Measurements from ENCODE around the gene CCDC40.

Gene CCDC40, protein sequence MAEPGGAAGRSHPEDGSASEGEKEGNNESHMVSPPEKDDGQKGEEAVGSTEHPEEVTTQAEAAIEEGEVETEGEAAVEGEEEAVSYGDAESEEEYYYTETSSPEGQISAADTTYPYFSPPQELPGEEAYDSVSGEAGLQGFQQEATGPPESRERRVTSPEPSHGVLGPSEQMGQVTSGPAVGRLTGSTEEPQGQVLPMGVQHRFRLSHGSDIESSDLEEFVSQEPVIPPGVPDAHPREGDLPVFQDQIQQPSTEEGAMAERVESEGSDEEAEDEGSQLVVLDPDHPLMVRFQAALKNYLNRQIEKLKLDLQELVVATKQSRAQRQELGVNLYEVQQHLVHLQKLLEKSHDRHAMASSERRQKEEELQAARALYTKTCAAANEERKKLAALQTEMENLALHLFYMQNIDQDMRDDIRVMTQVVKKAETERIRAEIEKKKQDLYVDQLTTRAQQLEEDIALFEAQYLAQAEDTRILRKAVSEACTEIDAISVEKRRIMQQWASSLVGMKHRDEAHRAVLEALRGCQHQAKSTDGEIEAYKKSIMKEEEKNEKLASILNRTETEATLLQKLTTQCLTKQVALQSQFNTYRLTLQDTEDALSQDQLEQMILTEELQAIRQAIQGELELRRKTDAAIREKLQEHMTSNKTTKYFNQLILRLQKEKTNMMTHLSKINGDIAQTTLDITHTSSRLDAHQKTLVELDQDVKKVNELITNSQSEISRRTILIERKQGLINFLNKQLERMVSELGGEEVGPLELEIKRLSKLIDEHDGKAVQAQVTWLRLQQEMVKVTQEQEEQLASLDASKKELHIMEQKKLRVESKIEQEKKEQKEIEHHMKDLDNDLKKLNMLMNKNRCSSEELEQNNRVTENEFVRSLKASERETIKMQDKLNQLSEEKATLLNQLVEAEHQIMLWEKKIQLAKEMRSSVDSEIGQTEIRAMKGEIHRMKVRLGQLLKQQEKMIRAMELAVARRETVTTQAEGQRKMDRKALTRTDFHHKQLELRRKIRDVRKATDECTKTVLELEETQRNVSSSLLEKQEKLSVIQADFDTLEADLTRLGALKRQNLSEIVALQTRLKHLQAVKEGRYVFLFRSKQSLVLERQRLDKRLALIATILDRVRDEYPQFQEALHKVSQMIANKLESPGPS
- total RNA-seq: 0.17 to 3.1 (median 0.79) reads per million in 9 experiments

GRCh38 chr17:80035937-80036714, at the start of gene CCDC40:
Gene CCDC40, plus strand, starts transcription at chr17:80036642. Its CDS starts 21 bp downstream, at chr17:80036663.
- ATAC-seq (replicated peaks) (peak; percentile 83), DNase-seq (peak; percentile 78 to 83 (median 79))
- peaks cover 25% of the 10 kb centered on the region for H3K36me3 Mint-ChIP-seq (ENCODE audit: insufficient read depth)
- H3K4me3 Mint-ChIP-seq: peak within 1 kb of the TSS; percentile 89 to 92
- peak within 1 kb of the TSS; percentile 94 to 95 for H3K27ac Mint-ChIP-seq
- peaks cover 5 to 8% of the 10 kb centered on the region in 2 donors for H3K27me3 Mint-ChIP-seq
- no peaks in the 10 kb centered on the region for H3K9me3 Mint-ChIP-seq
- peaks cover 9 to 13% of the 10 kb centered on the region in 2 donors for H3K4me1 Mint-ChIP-seq (ENCODE audit: low read depth in 2 of 2)

DNA sequence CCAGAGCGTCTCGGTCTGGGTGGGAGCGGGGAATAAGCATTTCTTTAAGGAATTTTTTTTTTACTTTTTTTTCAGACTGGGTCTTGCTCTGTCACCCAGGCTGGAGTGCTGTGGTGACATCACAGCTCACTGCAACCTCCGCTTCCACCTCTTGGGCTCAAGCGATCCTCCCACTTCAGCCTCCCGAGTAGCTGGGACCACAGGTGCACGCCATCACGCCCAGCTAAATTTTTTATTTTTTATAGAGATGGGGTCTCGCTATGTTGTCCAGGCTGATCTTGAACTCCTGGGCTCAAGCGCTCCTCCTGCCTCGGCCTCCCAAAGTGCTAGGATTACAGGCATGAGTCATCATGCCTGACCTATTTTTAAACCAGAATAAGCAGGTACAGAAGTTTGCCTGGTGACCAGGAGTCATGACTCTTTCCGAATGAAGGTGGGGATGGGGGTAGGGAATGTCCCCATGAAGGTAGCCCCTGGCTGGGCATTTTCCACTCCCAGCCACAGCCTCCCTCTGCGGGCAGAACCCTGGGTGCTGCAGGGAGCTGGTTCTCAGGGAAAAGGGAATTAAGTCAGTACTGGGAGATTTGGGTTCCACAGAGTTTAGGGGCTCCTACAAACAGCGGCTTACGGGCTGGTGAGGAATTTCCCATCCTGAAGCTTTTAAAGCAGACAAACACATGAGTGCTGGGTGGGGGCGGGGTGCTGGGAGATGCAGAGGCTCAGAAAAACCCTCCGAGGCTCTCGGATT, 49.1 kb upstream of the CCDC40 start:
- no peak for DNase-seq
- Mint-ChIP-seq H3K27ac (no peak overlapping the region), H3K36me3 (ENCODE audit: insufficient read depth) (peaks cover 3% of the 10 kb centered on the region), H3K4me1 (ENCODE audit: low read depth in 2 of 2) (peaks cover 3 to 8% of the 10 kb centered on the region in 2 donors), H3K27me3 (peaks cover 0 to under 1% of the 10 kb centered on the region in 2 donors), H3K4me3 (no peak overlapping the region), H3K9me3 (no peaks in the 10 kb centered on the region)
- no peak for ATAC-seq (replicated peaks)

DNA sequence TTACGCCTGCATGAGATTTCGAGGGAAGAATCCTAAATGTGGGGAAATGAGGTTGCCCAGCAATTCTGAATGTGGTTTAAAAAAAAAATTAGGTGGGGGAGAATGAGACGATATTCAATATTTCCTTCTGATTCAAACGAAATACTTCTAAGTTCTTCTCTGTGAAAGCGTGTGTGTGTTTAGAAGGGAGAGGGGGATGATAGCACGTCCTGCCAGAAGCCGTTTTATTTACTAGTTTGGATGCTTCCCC, 48.6 kb upstream of the CCDC40 start:
- Mint-ChIP-seq H3K9me3 (no peaks in the 10 kb centered on the region), H3K36me3 (ENCODE audit: insufficient read depth) (peaks cover 3% of the 10 kb centered on the region), H3K4me1 (ENCODE audit: low read depth in 2 of 2) (peaks cover 8 to 13% of the 10 kb centered on the region in 2 donors), H3K27ac (no peak overlapping the region), H3K27me3 (peaks cover 0 to 5% of the 10 kb centered on the region in 2 donors), H3K4me3 (no peak overlapping the region)
- no peak for DNase-seq
- no peak for ATAC-seq (replicated peaks)

DNA sequence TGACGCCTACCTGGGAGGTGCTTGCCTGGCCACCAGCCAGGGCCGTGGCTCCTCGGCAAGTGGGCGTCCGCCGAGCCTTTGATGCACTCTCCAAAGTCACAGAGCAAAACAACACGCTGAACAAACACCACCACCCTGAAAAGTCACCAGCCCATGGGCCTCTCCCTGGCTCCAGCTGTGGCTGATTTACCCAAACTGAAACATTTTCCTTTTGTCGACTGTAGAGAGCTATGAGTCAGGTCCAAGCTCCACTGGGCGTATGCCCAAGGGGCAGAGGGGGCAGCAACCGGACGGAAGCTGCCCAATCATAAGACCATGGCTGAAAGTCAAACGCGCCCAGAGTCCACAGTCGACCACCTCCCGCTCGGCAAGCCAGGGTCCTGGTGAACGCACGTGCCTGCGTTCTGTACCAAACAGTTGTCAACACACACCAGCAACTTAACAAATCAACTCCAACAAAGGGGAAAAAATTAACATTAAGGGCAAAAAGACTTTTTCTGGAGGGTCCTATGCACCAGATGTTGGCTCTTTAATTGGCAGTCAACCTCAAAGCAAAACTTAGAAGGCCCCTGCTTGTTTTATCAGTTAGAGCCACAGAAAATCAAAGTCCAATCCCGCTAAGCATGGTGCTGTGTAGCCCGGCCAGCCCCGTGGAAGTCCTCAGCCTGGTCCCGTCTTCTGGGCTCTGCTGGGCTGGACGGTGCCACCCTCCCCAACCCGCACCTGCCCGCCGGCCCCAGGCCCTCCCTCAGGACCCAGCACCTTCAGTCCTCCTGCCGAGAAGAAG, 48.1 kb upstream of the CCDC40 start:
- Mint-ChIP-seq H3K36me3 (ENCODE audit: insufficient read depth) (peaks cover 3% of the 10 kb centered on the region), H3K4me1 (ENCODE audit: low read depth in 2 of 2) (peaks cover 8 to 15% of the 10 kb centered on the region in 2 donors), H3K27me3 (peaks cover 0 to 6% of the 10 kb centered on the region in 2 donors), H3K4me3 (no peak overlapping the region), H3K27ac (no peak overlapping the region), H3K9me3 (no peaks in the 10 kb centered on the region)
- DNase-seq (no peak), ATAC-seq (replicated peaks) (no peak)

- Mint-ChIP-seq H3K4me3 (no peak overlapping the region), H3K27ac (no peak overlapping the region), H3K4me1 (ENCODE audit: low read depth in 2 of 2) (peaks cover 8 to 15% of the 10 kb centered on the region in 2 donors), H3K36me3 (ENCODE audit: insufficient read depth) (peaks cover 3% of the 10 kb centered on the region), H3K9me3 (no peaks in the 10 kb centered on the region), H3K27me3 (peaks cover 0 to 6% of the 10 kb centered on the region in 2 donors)
- DNase-seq: no peak
- no peak for ATAC-seq (replicated peaks)
Measured at GRCh38 chr17:79989106-79989835, 47.2 kb upstream of the CCDC40 start.

GRCh38 chr17:79990051-79990592, 46.3 kb upstream of the CCDC40 start:
- Mint-ChIP-seq H3K9me3 (no peaks in the 10 kb centered on the region), H3K27ac (no peak overlapping the region), H3K4me3 (peak overlapping the region in 1 of 2 donors; percentile 79), H3K27me3 (peaks cover 0 to 6% of the 10 kb centered on the region in 2 donors), H3K4me1 (ENCODE audit: low read depth in 2 of 2) (peaks cover 8 to 15% of the 10 kb centered on the region in 2 donors), H3K36me3 (ENCODE audit: insufficient read depth) (peaks cover 3% of the 10 kb centered on the region)
- ATAC-seq (replicated peaks): no peak
- DNase-seq: no peak

- Mint-ChIP-seq H3K4me3 (peak overlapping the region; percentile 79 to 80), H3K9me3 (no peaks in the 10 kb centered on the region), H3K27ac (no peak overlapping the region), H3K27me3 (peaks cover 0 to 6% of the 10 kb centered on the region in 2 donors), H3K4me1 (ENCODE audit: low read depth in 2 of 2) (peaks cover 8 to 15% of the 10 kb centered on the region in 2 donors), H3K36me3 (ENCODE audit: insufficient read depth) (peaks cover 3% of the 10 kb centered on the region)
- no peak for DNase-seq
- no peak for ATAC-seq (replicated peaks)
Measured at GRCh38 chr17:79990704-79991103, 45.7 kb upstream of the CCDC40 start.

DNA sequence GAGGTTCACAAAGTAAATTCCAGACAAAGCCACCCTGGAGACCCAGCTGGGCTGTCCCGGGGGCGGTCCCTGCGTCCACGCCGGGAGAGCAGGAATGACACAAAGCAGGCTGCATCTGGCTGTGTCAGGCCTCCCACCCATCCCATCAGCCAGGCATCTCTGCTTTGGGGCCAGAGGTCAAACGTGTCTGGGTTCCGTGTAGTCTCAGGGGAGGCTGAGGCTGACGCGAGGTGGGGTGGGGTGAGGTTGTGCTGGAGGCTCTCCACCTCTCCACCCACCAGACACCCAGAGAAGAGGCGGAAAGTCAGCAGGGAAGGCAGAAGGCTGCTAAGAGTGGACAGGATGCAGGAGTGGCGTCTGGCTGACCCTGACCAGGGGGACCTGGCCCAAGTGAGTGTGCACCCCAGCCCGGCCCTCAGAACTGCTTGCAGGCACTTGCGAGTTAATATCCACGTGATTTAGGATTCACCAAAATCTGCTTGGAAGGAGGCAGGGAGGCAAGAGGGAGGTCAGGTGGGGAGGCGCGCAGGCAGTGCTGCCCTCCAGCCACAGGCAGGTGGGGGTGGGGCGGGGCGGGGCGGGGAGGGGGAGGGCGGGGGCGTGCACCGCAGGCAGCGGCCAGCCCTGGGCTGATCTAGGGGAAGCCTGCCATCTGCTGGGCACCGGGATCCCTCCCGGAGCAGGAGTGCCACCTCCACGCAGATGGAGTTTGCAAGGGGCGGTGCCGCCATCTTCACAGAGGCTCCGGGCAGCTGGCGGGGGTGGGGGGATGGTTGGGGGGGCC, 45.1 kb upstream of the CCDC40 start:
- Mint-ChIP-seq H3K9me3 (no peaks in the 10 kb centered on the region), H3K4me3 (peak overlapping the region; percentile 79 to 80), H3K27me3 (peaks cover 0 to 6% of the 10 kb centered on the region in 2 donors), H3K36me3 (ENCODE audit: insufficient read depth) (peaks cover 3% of the 10 kb centered on the region), H3K4me1 (ENCODE audit: low read depth in 2 of 2) (peaks cover 14 to 20% of the 10 kb centered on the region in 2 donors), H3K27ac (no peak overlapping the region)
- ATAC-seq (replicated peaks): peak; percentile 97
- peak; percentile 70 to 75 (median 73) for DNase-seq

- Mint-ChIP-seq H3K4me3 (peak overlapping the region; percentile 79 to 80), H3K27ac (peak overlapping the region in 1 of 2 donors; percentile 80), H3K4me1 (ENCODE audit: low read depth in 2 of 2) (peaks cover 17 to 27% of the 10 kb centered on the region in 2 donors), H3K36me3 (ENCODE audit: insufficient read depth) (peaks cover 11% of the 10 kb centered on the region), H3K27me3 (peaks cover 0 to 6% of the 10 kb centered on the region in 2 donors), H3K9me3 (no peaks in the 10 kb centered on the region)
- ATAC-seq (replicated peaks) (peak; percentile 11), DNase-seq (no peak)
Measured at GRCh38 chr17:79991924-79992648, 44.4 kb upstream of the CCDC40 start.
